OCI-M2 (cell line): Measurements from ENCODE around the gene ARHGAP27.
"Not testable (repeated sequence)": the region's sequence is repeated elsewhere in the genome, so short reads cannot be mapped to it uniquely, and the experiment has no call there.

Source experiments
- DNase-seq: peaks from one replicate; lab custom pipeline; 2025; ENCODE audit not compliant: unreplicated experiment; lab: John Stamatoyannopoulos, UW

ARHGAP27 gene

DNA sequence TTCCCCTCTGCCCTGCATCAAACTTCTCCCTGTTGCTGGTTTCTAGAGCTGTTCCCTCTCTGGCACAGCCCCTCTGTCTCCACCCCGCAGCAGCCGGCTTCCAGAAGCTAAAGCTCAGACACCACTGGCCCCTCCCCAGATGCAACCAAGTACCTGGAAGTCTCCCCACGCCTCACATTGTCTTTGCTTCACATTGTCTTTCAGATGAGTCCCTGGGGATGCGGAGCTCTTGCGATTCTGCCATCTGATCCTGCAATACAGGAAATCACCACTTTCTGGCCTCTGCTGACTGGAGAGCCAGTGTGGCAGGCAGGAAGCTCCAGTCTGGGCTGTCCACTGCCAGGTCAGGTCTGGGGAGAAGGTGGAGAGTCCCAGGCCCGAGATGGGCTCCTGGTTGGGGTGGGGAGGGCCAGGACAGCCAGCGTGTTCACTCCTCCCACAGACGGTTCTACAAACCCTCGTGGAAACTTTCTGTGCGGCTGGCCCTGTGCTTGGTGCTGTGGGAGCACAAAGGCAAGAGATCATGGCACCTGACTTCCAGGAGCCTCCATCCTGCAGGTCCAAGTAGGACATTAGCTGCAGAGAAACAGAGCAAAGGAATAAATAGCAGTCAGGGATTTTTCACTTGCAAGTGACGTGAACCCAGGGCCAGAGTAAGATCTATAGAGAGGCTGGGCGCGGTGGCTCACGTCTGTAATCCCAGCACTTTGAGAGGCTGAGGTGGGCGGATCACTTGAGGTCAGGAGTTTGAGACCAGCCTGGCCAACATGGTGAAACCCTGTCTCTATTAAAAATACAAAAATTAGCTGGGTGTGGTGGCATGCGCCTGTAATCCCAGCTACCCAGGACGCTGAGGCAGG, 67.9 kb downstream of the ARHGAP27 start:
- no peak for DNase-seq

DNA sequence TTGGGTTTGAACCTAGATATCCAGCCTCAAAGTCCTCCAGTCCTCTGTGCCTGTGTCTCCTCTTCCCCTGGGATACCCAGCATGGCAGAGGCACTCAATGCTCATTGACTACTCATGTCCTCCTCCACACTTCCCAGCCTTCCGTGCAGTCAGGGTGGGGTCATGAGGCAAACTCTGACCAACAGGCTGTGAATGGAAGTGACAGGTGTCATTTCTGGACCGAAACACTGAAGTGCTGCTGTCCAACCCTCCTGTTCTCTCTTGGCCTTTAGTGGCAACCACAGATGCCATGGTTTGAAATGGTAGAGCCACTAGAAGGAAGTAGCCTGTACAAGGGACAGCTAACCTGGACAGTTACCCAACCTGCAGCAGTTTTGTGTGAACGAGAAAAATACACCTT, 69.2 kb downstream of the ARHGAP27 start:
- no peak for DNase-seq

DNA sequence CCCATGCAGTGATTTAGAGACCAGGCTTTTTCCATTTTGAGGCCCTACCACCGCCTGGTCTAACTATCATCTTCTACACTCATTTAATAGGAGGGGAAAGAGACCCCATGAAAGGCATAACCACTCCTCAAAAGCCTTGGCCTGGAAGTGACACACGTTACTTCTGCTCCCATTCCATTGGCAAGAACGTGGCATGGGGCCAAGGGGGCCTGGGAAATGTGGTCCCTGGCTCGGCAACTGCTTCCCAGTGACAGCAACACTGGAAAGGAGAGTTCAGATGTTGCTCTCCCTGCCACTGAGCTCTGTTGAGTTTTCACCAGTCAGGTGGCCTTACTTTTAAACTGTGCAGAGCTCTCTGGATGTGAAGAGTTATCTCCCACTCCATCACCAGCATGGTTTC, 70.7 kb downstream of the ARHGAP27 start:
- DNase-seq: no peak

DNA sequence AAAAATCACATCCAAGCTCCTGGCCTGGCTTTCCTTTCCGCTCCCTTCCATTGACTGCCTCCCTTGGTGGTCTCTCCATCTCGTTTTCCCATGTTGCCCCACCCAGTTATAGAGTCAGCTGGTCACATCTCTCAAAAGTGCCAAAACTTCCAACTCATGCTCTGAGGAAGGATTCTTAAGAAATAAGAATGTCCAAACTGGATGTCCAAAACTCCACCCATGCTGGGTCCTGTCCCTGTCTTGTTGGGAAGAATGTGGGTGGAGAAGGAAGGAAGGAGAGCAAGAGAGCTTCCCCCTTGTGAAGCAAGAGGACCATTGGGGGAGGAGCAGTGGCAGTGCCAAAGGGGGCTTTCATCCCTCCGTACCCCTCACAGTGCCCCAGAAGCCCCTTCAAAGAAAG, 71.2 kb downstream of the ARHGAP27 start:
- no peak for DNase-seq

DNA sequence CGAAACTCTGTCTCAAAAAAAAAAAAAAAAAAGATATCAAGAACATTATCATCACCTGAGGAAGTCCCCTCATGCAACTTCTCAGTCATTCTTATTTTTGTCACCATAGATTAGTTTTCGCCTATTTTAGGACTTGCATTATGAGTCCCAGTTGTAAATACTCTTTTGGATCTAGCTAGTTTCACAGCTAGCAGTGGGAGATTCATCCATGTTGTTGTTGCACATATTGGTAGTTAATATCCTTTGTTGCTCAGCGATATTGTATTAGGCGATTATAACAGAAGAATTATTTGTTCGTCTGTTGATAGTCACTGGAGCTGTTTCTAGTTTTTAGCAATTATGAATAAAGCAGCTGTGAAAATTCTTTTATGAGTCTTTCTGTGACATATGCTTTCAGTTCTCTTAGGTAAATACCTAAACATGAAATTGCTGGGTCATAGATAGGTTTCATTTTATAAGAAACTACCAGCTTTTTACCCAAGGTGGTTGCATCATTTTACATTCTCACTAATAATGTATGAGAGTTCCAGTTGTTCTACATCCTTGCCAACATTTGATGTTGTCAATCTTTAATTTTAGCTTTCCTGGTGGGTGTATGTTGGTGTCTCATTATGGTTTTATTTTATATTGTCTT, 75.2 kb downstream of the ARHGAP27 start:
- DNase-seq: no peak

DNA sequence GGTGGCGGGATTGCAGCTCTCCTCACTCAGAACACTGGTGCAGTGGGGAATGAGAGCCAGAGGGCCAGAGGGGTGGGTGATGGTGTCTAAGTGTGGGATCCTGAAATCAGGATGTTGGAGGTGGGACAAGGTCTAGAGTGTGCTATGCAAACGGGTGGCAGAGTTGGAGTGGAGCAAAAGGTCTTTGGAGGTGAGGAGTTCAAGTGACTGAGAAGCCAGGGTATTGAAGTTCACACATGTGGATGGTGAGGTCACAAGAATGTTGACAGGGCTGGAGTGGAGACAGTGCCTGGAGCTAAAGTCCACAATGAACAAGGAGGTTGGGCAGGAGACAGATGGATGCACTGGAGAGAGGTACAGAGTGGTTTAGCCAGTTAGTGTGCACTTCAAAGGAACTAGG, 77.6 kb downstream of the ARHGAP27 start:
- no peak for DNase-seq

DNA sequence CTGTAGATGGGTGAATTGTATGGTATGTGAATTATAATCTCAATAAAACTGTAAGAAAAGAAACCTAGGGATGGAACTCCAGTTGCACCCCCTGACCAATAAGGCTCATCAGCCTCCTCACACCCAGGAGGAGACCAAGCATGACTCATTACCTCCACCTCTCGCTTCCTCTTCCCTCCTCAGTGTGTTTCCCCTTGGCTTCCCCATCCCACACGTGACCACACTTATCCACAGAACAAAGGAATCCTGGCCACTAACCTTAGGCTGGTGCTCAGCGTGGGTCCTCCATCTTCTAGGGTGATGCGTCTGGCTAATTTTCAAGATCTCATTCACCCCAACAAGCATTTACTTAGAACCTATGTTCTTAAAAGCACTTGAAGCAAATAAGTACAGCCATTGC, 79.6 kb downstream of the ARHGAP27 start:
- DNase-seq: no peak

DNA sequence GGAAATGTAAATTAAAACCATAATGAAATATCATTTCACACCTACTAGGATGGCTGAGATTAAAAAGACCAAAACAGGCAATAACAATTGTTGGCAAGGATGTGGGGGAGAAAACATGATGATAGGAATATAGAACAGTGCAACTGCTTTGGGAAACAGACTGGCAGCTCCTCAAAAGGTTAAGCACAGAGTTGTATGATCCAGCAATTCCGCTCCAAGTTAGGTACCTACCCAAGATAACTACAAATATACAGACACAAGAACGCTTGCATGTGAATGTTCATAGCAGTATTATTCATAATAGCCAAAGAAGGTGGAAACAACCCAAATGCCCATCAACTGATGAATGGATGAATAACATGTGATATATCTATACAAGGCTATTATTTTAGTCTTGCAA, 80.8 kb downstream of the ARHGAP27 start:
- no peak for DNase-seq

DNA sequence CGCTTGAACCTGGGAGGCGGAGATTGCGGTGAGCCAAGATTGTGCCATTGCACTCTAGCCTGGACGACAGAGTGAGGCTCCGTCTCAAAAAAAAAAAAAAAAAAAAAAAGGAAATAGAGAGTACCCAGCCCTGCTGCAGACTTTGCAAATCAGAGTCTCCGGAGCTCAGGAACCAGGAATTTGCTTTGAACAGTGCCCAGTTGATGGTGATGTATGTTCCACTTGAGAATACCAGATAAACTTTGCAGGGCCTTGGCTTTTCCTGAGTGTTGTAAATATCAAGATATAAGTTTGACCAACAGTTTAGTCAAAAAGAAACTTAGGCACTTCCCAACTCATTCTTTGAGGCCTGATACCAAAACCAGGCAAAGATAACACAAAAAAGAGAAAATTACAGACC, 85.2 kb downstream of the ARHGAP27 start:
- no peak for DNase-seq

DNA sequence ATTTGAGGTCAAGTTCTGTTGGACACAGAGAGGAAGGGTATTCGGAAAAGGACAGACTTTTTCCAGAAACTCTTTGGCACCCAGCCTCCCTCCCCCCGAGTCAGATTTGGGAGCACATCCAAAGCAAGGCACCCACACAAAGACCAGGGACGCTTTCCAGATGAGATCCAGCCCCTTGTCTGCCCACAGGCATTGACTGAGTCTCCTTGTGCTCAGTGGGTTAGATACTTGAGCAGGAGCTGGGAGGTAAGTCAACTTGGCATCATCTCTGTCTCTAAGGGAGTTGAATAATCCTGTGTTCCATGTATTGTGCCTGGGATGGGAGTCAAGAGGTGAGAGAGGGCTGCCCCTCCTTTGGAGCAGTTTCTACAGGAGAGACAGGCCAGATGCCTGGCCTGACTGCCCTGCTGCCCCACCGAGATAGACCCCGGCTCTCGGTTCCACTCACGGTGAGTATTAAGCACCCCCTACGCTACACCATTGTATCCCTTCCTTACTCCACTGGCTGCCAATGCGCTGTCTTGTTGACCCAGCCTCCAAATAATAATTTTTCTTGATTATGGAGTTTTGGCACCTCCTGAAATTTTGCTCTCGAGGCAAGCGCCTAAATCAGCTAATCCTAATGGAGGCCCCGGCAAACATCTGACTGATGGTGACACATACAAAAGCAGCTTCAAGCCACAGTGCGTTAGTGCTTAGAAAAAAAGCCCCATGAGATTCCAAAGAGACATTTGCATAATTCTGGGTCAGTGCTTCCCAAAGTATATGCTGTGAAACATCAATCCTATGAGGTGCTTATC, 86.3 kb downstream of the ARHGAP27 start:
- no peak for DNase-seq

DNA sequence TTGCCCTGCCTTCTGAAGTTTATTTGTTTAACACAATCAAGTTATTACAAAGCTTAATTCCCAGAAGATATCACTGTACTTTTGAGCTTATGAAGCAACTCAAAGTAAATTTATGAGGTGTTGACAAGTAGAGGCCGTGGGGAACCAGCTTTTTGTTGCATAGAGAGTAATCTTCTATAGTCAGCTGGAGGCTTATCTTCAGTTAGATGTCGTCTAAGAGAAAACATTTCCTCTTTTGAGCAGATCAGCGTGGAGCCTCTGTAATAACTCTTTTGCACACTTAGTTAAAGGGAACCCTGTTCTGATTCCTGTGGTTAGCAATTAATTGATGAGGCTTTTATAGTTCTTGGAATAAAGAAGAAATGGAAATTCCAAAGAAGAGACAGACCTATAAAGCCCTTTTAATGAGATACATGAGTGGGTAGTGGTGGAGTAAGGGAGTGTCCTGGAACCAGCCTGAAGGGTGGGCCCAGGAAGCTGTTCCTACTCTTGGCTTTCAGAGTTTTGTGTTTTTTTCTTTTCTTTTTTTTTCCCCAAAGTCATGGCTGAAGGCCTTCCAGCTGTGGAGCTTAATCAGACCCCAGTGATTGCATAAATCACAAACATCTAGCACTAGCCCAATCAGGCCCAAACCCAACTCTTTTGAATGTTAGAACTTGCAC, 87.0 kb downstream of the ARHGAP27 start:
- DNase-seq: peak; percentile 64

DNA sequence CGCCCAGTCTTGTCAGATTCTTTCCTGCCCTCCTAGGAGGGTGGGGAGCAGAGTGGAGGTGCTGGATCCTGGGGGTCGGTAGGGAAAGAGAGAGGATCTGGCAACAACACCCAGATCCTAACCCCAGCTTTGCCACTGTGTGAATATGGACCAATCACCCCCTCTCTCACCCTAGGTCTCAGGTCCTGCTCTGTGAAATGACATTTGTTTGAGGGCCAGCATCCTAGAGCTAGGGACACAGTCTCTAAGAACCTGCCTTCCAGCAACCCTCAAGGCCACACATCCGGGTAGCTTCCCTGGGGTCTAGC, 87.5 kb downstream of the ARHGAP27 start:
- DNase-seq: no peak

DNA sequence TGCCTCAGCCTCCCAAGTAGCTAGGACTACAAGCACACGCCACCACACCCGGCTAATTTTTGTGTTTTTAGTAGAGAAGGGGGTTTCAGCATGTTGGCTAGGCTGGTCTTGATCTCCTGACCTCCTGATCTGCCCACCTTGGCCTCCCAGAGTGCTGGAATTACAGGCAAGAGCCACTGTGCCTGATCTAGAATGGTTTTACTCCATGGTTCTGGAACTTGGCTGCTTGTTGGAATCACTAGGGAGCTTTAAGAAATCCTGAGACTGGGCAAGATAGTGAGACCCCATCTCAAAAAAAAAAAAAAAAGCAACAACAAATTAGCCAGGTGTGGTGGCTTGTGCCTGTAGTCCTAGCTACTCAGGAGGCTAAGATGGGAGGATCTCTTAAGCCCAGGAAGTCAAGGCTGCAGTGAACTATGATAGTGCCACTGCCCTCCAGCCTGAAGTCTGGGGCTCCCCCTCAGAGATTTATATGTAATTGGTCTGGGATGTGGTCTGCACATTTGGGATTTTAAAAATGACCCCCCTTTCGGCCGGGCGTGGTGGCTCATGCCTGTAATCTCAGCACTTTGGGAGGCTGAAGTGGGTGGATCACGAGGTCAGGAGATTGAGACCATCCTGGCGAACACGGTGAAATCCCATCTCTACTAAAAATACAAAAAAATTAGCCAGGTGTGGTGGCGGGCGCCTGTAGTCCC, 88.6 kb downstream of the ARHGAP27 start:
- DNase-seq: not testable (repeated sequence)
